ENCODE results near the gene CTXND1. TPM values are rescaled to one million over a fixed set of nuclear protein-coding genes. Genes with fewer than 3 reads are reported as not detected.
"Not testable (repeated sequence)": the region's sequence is repeated elsewhere in the genome, so short reads cannot be mapped to it uniquely, and the experiment has no call there.

CTXND1 gene
- total RNA-seq, result 0.49 TPM

DNA sequence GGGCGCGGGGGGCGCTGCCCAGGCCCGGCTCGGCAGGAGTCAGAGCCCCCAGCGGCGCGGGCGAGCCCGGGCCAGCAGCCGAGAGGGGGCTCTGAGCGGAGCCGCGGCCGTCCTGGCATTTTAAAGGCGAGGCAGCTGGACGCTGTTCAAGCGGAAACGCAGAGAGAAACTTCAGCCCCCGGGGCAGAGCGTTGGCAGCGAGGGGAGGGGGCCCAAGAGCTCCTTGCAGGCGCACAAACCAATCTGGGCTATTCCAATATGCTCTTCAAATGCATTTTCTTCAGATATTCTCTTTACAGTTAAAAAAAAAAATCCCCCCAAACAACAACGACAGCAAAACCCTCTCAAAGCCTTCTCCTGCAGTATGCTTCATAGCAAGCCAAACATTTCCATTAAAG, at the start of gene CTXND1:
TSS of gene CTXND1 (minus strand) at position 93 of the 398 bp plus-strand sequence. CDS start 50,264 bp downstream, outside the sequence.
- TF ChIP-seq POLR2A (IDR thresholded peaks at IDR 0.05) (no peak), CTCF (IDR thresholded peaks at IDR 0.05) (no peak), POLR2AphosphoS5 (IDR thresholded peaks at IDR 0.05; ENCODE audit: insufficient read depth in 1 of 2, low read depth in 1 of 2) (no peak)
- peaks cover 5% of the 10 kb centered on the region for H3K27me3 ChIP-seq
- H3K9me3 ChIP-seq, result no peaks in the 10 kb centered on the region
- peak within 1 kb of the TSS; percentile 25 to 47 for H3K4me3 ChIP-seq
- no peak within 1 kb of the TSS for H3K27ac ChIP-seq
- no peaks in the 10 kb centered on the region for H3K4me1 ChIP-seq
- no peaks in the 10 kb centered on the region for H3K36me3 ChIP-seq
- intact Hi-C loops (cut with DNase I), result no loop called here
- DNase-seq (ENCODE audit: extremely low spot score in 2 of 2), result no peak

DNA sequence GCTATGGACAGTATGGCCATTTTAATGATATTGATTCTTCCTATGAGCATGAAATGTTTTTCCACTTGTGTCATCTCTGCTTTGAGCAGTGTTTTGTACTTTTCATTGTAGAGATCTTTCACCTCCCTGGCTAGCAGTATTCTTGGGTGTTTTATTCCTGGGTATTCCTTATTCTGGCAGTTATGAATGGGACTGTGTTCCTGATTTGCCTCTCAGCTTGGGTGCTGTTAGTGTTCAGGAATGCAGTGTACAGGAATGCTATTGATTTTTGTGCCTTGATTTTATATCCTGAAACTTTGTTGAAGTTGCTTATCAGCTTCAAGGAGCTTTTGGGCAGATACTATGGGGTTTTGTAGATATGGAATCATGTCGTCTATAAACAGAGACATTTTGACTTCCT, 49.5 kb upstream of the CTXND1 start:
- Histone ChIP-seq H3K36me3 (no peaks in the 10 kb centered on the region), H3K4me1 (no peaks in the 10 kb centered on the region), H3K4me3 (no peak overlapping the region), H3K9me3 (no peaks in the 10 kb centered on the region), H3K27ac (no peak overlapping the region), H3K27me3 (no peaks in the 10 kb centered on the region)
- no peak for DNase-seq (ENCODE audit: extremely low spot score in 2 of 2)
- TF ChIP-seq POLR2AphosphoS5 (IDR thresholded peaks at IDR 0.05; ENCODE audit: insufficient read depth in 1 of 2, low read depth in 1 of 2), result no peak
- TF ChIP-seq POLR2A (IDR thresholded peaks at IDR 0.05), result no peak
- no peak for TF ChIP-seq CTCF (IDR thresholded peaks at IDR 0.05)
- intact Hi-C loops (cut with DNase I), result no loop called here

DNA sequence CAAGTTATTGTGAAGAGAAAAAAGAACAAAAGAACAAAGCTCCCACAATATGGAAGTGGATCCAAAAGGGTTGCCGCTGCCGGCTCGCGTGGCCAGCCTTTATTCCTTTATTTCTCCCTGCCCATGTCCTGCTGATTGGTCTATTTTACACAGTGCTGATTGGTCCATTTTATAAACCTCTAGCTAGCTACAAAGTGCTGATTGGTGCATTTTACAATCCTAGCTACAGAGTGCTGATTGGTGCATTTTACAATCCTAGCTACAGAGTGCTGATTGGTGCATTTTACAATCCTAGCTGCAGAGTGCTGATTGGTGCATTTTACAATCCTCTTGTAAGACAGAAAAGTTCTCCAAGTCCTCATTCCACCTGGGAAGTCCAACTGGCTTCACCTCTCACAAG, 43.8 kb upstream of the CTXND1 start:
- H3K36me3 ChIP-seq; H3K27ac ChIP-seq; intact Hi-C loops (cut with DNase I); H3K4me3 ChIP-seq; H3K27me3 ChIP-seq; DNase-seq (ENCODE audit: extremely low spot score in 2 of 2); H3K9me3 ChIP-seq; H3K4me1 ChIP-seq: not testable (repeated sequence)

GRCh38 chr15:80292079-80292478, 40.1 kb upstream of the CTXND1 start:
- Histone ChIP-seq H3K4me3 (no peak overlapping the region), H3K9me3 (peaks cover 3% of the 10 kb centered on the region), H3K4me1 (no peaks in the 10 kb centered on the region), H3K27me3 (no peaks in the 10 kb centered on the region), H3K36me3 (no peaks in the 10 kb centered on the region), H3K27ac (no peak overlapping the region)
- TF ChIP-seq POLR2AphosphoS5 (IDR thresholded peaks at IDR 0.05; ENCODE audit: insufficient read depth in 1 of 2, low read depth in 1 of 2), result no peak
- TF ChIP-seq POLR2A (IDR thresholded peaks at IDR 0.05), result no peak
- TF ChIP-seq CTCF (IDR thresholded peaks at IDR 0.05), result no peak
- intact Hi-C loops (cut with DNase I), result no loop called here
- no peak for DNase-seq (ENCODE audit: extremely low spot score in 2 of 2)

GRCh38 chr15:80290891-80291290, 38.9 kb upstream of the CTXND1 start:
- H3K4me3 ChIP-seq; H3K4me1 ChIP-seq; DNase-seq (ENCODE audit: extremely low spot score in 2 of 2); H3K27ac ChIP-seq; H3K9me3 ChIP-seq; H3K36me3 ChIP-seq; H3K27me3 ChIP-seq; intact Hi-C loops (cut with DNase I): not testable (repeated sequence)

- TF ChIP-seq POLR2AphosphoS5 (IDR thresholded peaks at IDR 0.05; ENCODE audit: insufficient read depth in 1 of 2, low read depth in 1 of 2) (no peak), POLR2A (IDR thresholded peaks at IDR 0.05) (no peak), CTCF (IDR thresholded peaks at IDR 0.05) (no peak)
- Histone ChIP-seq H3K4me1 (no peaks in the 10 kb centered on the region), H3K27me3 (no peaks in the 10 kb centered on the region), H3K27ac (no peak overlapping the region), H3K36me3 (no peaks in the 10 kb centered on the region), H3K9me3 (peaks cover 3% of the 10 kb centered on the region), H3K4me3 (no peak overlapping the region)
- no peak for DNase-seq (ENCODE audit: extremely low spot score in 2 of 2)
- intact Hi-C loops (cut with DNase I), result no loop called here
These were observed 37.8 kb upstream of the CTXND1 start for GRCh38 chr15:80289528-80290495.
